HepG2 (cell line): ENCODE data around the gene ATOSB. TPM values are rescaled to one million over a fixed set of nuclear protein-coding genes. Genes with fewer than 3 reads are reported as not detected.

Experiments
- ATF4 ChIP-seq, 2 experiments: fragments of 450-650 bp in 1 of 2; sonication (generic) in 1 of 2; formaldehyde crosslinking; IDR thresholded peaks; 2 replicates each; pipeline versions ENCODE4 v1.5.0 to v1.8.0; 2020 to 2022; ENCODE audit warnings: mild to moderate bottlenecking in 1 of 2, missing genetic modification reagents in 1 of 2
- CC2D1A ChIP-seq: sonication (generic); formaldehyde crosslinking; IDR thresholded peaks from 2 replicates; pipeline ENCODE4 v1.8.1; 2023; ENCODE audit warnings: mild to moderate bottlenecking, missing genetic modification reagents
- CHD2 ChIP-seq: IDR thresholded peaks from 2 replicates; pipeline ENCODE4 v1.6.1; 2011; ENCODE audit warnings: low read depth, low read length, improper control_type of control experiment
- HDAC1 ChIP-seq: sonication (generic); formaldehyde crosslinking; IDR thresholded peaks from 2 replicates; pipeline ENCODE4 v1.5.1; 2020; ENCODE audit warnings: mild to moderate bottlenecking, missing genetic modification reagents
- HMGXB3 ChIP-seq: sonication (generic); formaldehyde crosslinking; IDR thresholded peaks from 2 replicates; pipeline ENCODE4 v1.4.0; 2020; ENCODE audit warnings: missing genetic modification reagents, borderline replicate concordance
- KAT8 ChIP-seq: IDR thresholded peaks from 2 replicates; pipeline ENCODE4 v1.6.1; 2016; ENCODE audit warnings: missing genetic modification reagents, missing compliant biosample characterization
- RARA ChIP-seq: IDR thresholded peaks from 2 replicates; pipeline ENCODE4 v1.6.1; 2016; ENCODE audit warnings: missing genetic modification reagents, missing compliant biosample characterization
- SOX13 ChIP-seq, 3 experiments: fragments of 450-650 bp in 1 of 3; sonication (generic) in 1 of 3; formaldehyde crosslinking in 1 of 3; IDR thresholded peaks in 2 of 3; conservative IDR thresholded peaks in 1 of 3; 2 replicates each; pipeline versions ENCODE4 v1.5.0 to v1.6.1; 2016 to 2020; ENCODE audit warnings: antibody characterized with exemption in 1 of 3, mild to moderate bottlenecking in 1 of 3, missing compliant biosample characterization in 1 of 3, missing genetic modification reagents in 1 of 3, moderate library complexity in 1 of 3
- TFDP1 ChIP-seq: IDR thresholded peaks from 2 replicates; pipeline ENCODE4 v1.6.1; 2016; ENCODE audit warnings: missing compliant biosample characterization, missing genetic modification reagents, borderline replicate concordance
- ZHX2 ChIP-seq, 2 experiments: sonication (generic) in 1 of 2; formaldehyde crosslinking in 1 of 2; IDR thresholded peaks; 2 replicates each; pipeline versions ENCODE4 v1.6.1 to v1.9.0; 2014 to 2022; ENCODE audit warnings: antibody characterized with exemption in 1 of 2, borderline replicate concordance in 1 of 2, inconsistent platforms in 1 of 2, low read depth in 1 of 2, missing genetic modification reagents in 1 of 2
- ZNF367 ChIP-seq: sonication (generic); formaldehyde crosslinking; IDR thresholded peaks from 2 replicates; pipeline ENCODE4 v1.4.0; 2020; ENCODE audit warnings: missing genetic modification reagents, borderline replicate concordance
- ZNF619 ChIP-seq: sonication (generic); formaldehyde crosslinking; IDR thresholded peaks from 2 replicates; pipeline ENCODE4 v1.4.0; 2020; ENCODE audit warnings: mild to moderate bottlenecking, missing genetic modification reagents
- ZNF768 ChIP-seq: sonication (generic); formaldehyde crosslinking; IDR thresholded peaks from 2 replicates; pipeline ENCODE4 v1.4.0; 2020; ENCODE audit warnings: missing genetic modification reagents
- ZNF772 ChIP-seq: sonication (generic); formaldehyde crosslinking; IDR thresholded peaks from 2 replicates; pipeline ENCODE4 v1.5.0; 2020; ENCODE audit warnings: mild to moderate bottlenecking, missing genetic modification reagents
- polyA plus RNA-seq, 8 experiments: library from polyadenylated mRNA; depleted of rRNA in 3 of 8; stranded (reverse) in 7 of 8; unstranded in 1 of 8; fragments of >200 nt; fragmentation: Illumina TruSeq in 4 of 8; extraction: Trizol in 4 of 8; gene quantifications; 2 replicates each; pipeline versions ENCODE4 v1.2.1 to v1.2.3, GENCODE V29; 2011 to 2016; ENCODE audit warnings: low read depth in 4 of 8, missing spikeins in 1 of 8, mixed read lengths in 1 of 8; ENCODE audit not compliant: insufficient read depth in 1 of 8
- total RNA-seq, 5 experiments: library from RNA; depleted of rRNA; stranded (reverse); fragments of >200 nt; fragmentation: Illumina TruSeq; extraction: Trizol; gene quantifications; 2 replicates each; pipeline ENCODE4 v1.2.3, GENCODE V29; 2016; ENCODE audit warnings: low read depth in 1 of 5

ATOSB gene
- total and polyA plus RNA-seq, 2 of the 13 experiments (the other 11 are each of a cell fraction or from before 2014, with no cell fraction given), result 1.9 to 6.4 TPM

- TF ChIP-seq SOX13 (IDR thresholded peaks at IDR 0.05) (no peak), SOX13 (CRISPR knock-in tag; conservative IDR thresholded peaks at IDR 0.05 in 1 of 2, IDR thresholded peaks at IDR 0.05 in 1 of 2) (no peak), ZHX2 (IDR thresholded peaks at IDR 0.05; ENCODE audit: low read depth) (no peak), ZHX2 (CRISPR knock-in tag; IDR thresholded peaks at IDR 0.05; ENCODE audit: borderline replicate concordance) (no peak), ZNF619 (CRISPR knock-in tag) (no peak), ZNF768 (CRISPR knock-in tag) (peak; percentile 84; the same call in 1 of the 2 replicates), ZNF367 (CRISPR knock-in tag) (no peak), ATF4 (CRISPR knock-in tag; IDR thresholded peaks at IDR 0.05) (no peak), HMGXB3 (no peak), TFDP1 (CRISPR knock-in tag) (peak; percentile 12; the same call in 1 of the 2 replicates), KAT8 (CRISPR knock-in tag) (no peak), CHD2 (no peak), CC2D1A (CRISPR knock-in tag) (no peak), HDAC1 (CRISPR knock-in tag) (no peak; the same call in 1 of the 2 replicates), RARA (CRISPR knock-in tag) (0 out of 2 replicates have a peak, but pooled peaks have one; percentile 25), ZNF772 (CRISPR knock-in tag) (0 out of 2 replicates have a peak, but pooled peaks have one; percentile 14)
Measured at GRCh38 chr9:35111001-35111933, 4.4 kb downstream of the ATOSB start (continued).
